H9 (cell line): ENCODE data around the gene DDTL. TPM values are rescaled to one million over a fixed set of nuclear protein-coding genes. Genes with fewer than 3 reads are reported as not detected.
"Not testable (repeated sequence)": the region's sequence is repeated elsewhere in the genome, so short reads cannot be mapped to it uniquely, and the experiment has no call there.

Source experiments
- DNase-seq: peaks from one replicate; pipeline ENCODE4 v3.0.0-alpha.2; 2017
- H2AFZ ChIP-seq: one replicate; pipeline ENCODE4 v1.6.1; 2013; ENCODE audit warnings: mild to moderate bottlenecking, low read length, control low read depth, moderate library complexity
- H2AK5ac ChIP-seq: 2 replicates; pipeline ENCODE4 v1.6.1; 2013; ENCODE audit warnings: low read length, control low read depth, mixed read lengths; ENCODE audit not compliant: insufficient read length
- H2BK120ac ChIP-seq: one replicate; pipeline ENCODE4 v1.6.1; 2013; ENCODE audit warnings: low read depth, mild to moderate bottlenecking, low read length, control low read depth, inconsistent platforms; ENCODE audit not compliant: poor library complexity, severe bottlenecking
- H2BK12ac ChIP-seq: 2 replicates; pipeline ENCODE4 v1.6.1; 2013; ENCODE audit warnings: low read length, control low read depth, mixed read lengths, low read depth; ENCODE audit not compliant: insufficient read length
- H2BK15ac ChIP-seq: 2 replicates; pipeline ENCODE4 v1.6.1; 2013; ENCODE audit warnings: low read depth, low read length, control low read depth
- H2BK20ac ChIP-seq: one replicate; pipeline ENCODE4 v1.6.1; 2013; ENCODE audit warnings: low read depth, mild to moderate bottlenecking, low read length, control low read depth, inconsistent platforms; ENCODE audit not compliant: poor library complexity, severe bottlenecking
- H2BK5ac ChIP-seq: 2 replicates; pipeline ENCODE4 v1.6.1; 2013; ENCODE audit warnings: low read length, control low read depth, mixed read lengths; ENCODE audit not compliant: insufficient read length
- H3K14ac ChIP-seq: 2 replicates; pipeline ENCODE4 v1.6.1; 2013; ENCODE audit warnings: low read length, control low read depth; ENCODE audit not compliant: insufficient read depth
- H3K18ac ChIP-seq: 2 replicates; pipeline ENCODE4 v1.6.1; 2013; ENCODE audit warnings: low read depth, mild to moderate bottlenecking, mixed read lengths, low read length, control low read depth; ENCODE audit not compliant: insufficient read length
- H3K23ac ChIP-seq: 2 replicates; pipeline ENCODE4 v1.6.1; 2013; ENCODE audit warnings: low read length, control low read depth, mixed read lengths, low read depth; ENCODE audit not compliant: insufficient read length
- H3K23me2 ChIP-seq: 2 replicates; pipeline ENCODE4 v1.6.1; 2013; ENCODE audit warnings: low read depth, mild to moderate bottlenecking, mixed read lengths, low read length, control low read depth; ENCODE audit not compliant: insufficient read length, poor library complexity, severe bottlenecking
- H3K27ac ChIP-seq: 2 replicates; pipeline ENCODE4 v1.5.1; 2013; ENCODE audit warnings: low read length, control low read depth, mixed read lengths, low read depth; ENCODE audit not compliant: insufficient read length
- H3K27me3 ChIP-seq: 2 replicates; pipeline ENCODE4 v1.6.1; 2013; ENCODE audit warnings: low read length, control low read depth, inconsistent platforms; ENCODE audit not compliant: insufficient read depth
- H3K4ac ChIP-seq: 2 replicates; pipeline ENCODE4 v1.6.1; 2013; ENCODE audit warnings: low read depth, mild to moderate bottlenecking, control low read depth, inconsistent platforms, low read length, moderate library complexity
- H3K4me1 ChIP-seq: 2 replicates; pipeline ENCODE4 v1.6.1; 2013; ENCODE audit warnings: low read length, control low read depth, inconsistent platforms; ENCODE audit not compliant: insufficient read depth
- H3K4me2 ChIP-seq: 2 replicates; pipeline ENCODE4 v1.6.1; 2013; ENCODE audit warnings: low read length, control low read depth, mixed read lengths; ENCODE audit not compliant: insufficient read length, insufficient read depth
- H3K56ac ChIP-seq: 2 replicates; pipeline ENCODE4 v1.6.1; 2013; ENCODE audit warnings: low read depth, mild to moderate bottlenecking, mixed read lengths, low read length, control low read depth; ENCODE audit not compliant: insufficient read length
- H3K79me1 ChIP-seq: 2 replicates; pipeline ENCODE4 v1.6.1; 2013; ENCODE audit warnings: low read depth, mild to moderate bottlenecking, moderate library complexity, low read length, control low read depth, inconsistent platforms; ENCODE audit not compliant: insufficient read depth, poor library complexity, severe bottlenecking
- H3K79me2 ChIP-seq: 2 replicates; pipeline ENCODE4 v1.6.1; 2013; ENCODE audit warnings: low read length, control low read depth, inconsistent platforms; ENCODE audit not compliant: insufficient read depth
- H3K9ac ChIP-seq: 2 replicates; pipeline ENCODE4 v1.6.1; 2013; ENCODE audit warnings: low read length, control low read depth, mixed read lengths; ENCODE audit not compliant: insufficient read length; ENCODE audit errors: extremely low read depth
- H3K9me3 ChIP-seq: one replicate; pipeline ENCODE4 v1.6.1; 2013; ENCODE audit warnings: low read depth, low read length, inconsistent platforms; ENCODE audit not compliant: control insufficient read depth
- H3T11ph ChIP-seq: one replicate; pipeline ENCODE4 v1.6.1; 2013; ENCODE audit warnings: mild to moderate bottlenecking, low read length, control low read depth, inconsistent platforms
- H4K20me1 ChIP-seq: one replicate; pipeline ENCODE4 v1.6.1; 2013; ENCODE audit not compliant: control insufficient read depth, insufficient read length, insufficient read depth
- H4K5ac ChIP-seq: 2 replicates; pipeline ENCODE4 v1.6.1; 2013; ENCODE audit warnings: low read depth, mild to moderate bottlenecking, mixed read lengths, low read length, control low read depth; ENCODE audit not compliant: insufficient read length
- H4K8ac ChIP-seq: replicated peaks from 2 replicates; pipeline ENCODE4 v1.6.1; 2013; ENCODE audit warnings: low read length, control low read depth, mixed read lengths, low read depth; ENCODE audit not compliant: insufficient read length
- H4K91ac ChIP-seq: 2 replicates; pipeline ENCODE4 v1.6.1; 2013; ENCODE audit warnings: low read depth, mild to moderate bottlenecking, moderate library complexity, mixed read lengths, low read length, control low read depth; ENCODE audit not compliant: insufficient read length
- H3K27ac Mint-ChIP-seq, 3 experiments: 2 replicates in 2 of 3; 3 replicates in 1 of 3; pipeline ENCODE4 v1.8.0; 2020 to 2021; ENCODE audit warnings: mixed read lengths in 3 of 3, mild to moderate bottlenecking in 1 of 3, moderate library complexity in 1 of 3
- H3K27me3 Mint-ChIP-seq: 2 replicates; pipeline ENCODE4 v1.8.0; 2021; ENCODE audit warnings: low read depth, mild to moderate bottlenecking, moderate library complexity, mixed read lengths
- H3K36me3 Mint-ChIP-seq, 3 experiments: 2 replicates in 2 of 3; 3 replicates in 1 of 3; pipeline ENCODE4 v1.8.0; 2020 to 2021; ENCODE audit warnings: low read depth in 3 of 3, mixed read lengths in 3 of 3; ENCODE audit not compliant: insufficient read depth in 1 of 3
- H3K4me1 Mint-ChIP-seq, 2 experiments: 2 replicates each; pipeline ENCODE4 v1.8.0; 2020; ENCODE audit warnings: mixed read lengths in 2 of 2
- H3K4me3 Mint-ChIP-seq, 2 experiments: 2 replicates in 1 of 2; 3 replicates in 1 of 2; pipeline ENCODE4 v1.8.0; 2020 to 2021; ENCODE audit warnings: mild to moderate bottlenecking in 2 of 2, mixed read lengths in 2 of 2, moderate library complexity in 1 of 2
- H3K9me3 Mint-ChIP-seq, 2 experiments: 2 replicates in 1 of 2; 3 replicates in 1 of 2; pipeline ENCODE4 v1.8.0; 2020; ENCODE audit warnings: mild to moderate bottlenecking in 2 of 2, mixed read lengths in 2 of 2, moderate library complexity in 1 of 2
- CTCF ChIP-seq: fragments of 200-600 bp; sonication (generic); conservative IDR thresholded peaks from 3 replicates; pipeline ENCODE4 v1.8.0; 2021; ENCODE audit warnings: antibody characterized with exemption, mild to moderate bottlenecking
- WGBS: extraction: QIAGEN DNeasy Blood & Tissue Kit; methylation state at CpG from one replicate; pipeline ENCODE4 v1.1.7; 2013; ENCODE audit warnings: missing lambda C conversion rate, low lambda C conversion rate, mixed read lengths; ENCODE audit not compliant: insufficient read length; ENCODE audit errors: extremely low coverage; 5-methylcytosine and 5-hydroxymethylcytosine counted together
- total RNA-seq: library from RNA; stranded (reverse); gene quantifications from 2 replicates; pipeline ENCODE4 v1.2.1, GENCODE V29; 2021

Gene DDTL
- total RNA-seq, 1 experiment from 2014 or later = not detected

GRCh38 chr22:23970816-23971486 is 4.3 kb downstream of the DDTL start:
- H3K4me1 Mint-ChIP-seq = no peaks in the 10 kb centered on the region

GRCh38 chr22:23971927-23972326 is 5.2 kb downstream of the DDTL start:
- not testable (repeated sequence) for H2BK15ac ChIP-seq, H2BK20ac ChIP-seq, H2BK12ac ChIP-seq, H3K9me3 ChIP-seq, H3K4me1 ChIP-seq, H3K23ac ChIP-seq, H3K14ac ChIP-seq, H3K4me2 ChIP-seq, H3K4me1 Mint-ChIP-seq, DNase-seq, H3K27ac ChIP-seq, H2AK5ac ChIP-seq, H2AFZ ChIP-seq, H3K18ac ChIP-seq, H4K20me1 ChIP-seq, H3K27me3 ChIP-seq, H3K9ac ChIP-seq, H3K27ac Mint-ChIP-seq, H4K5ac ChIP-seq, H4K8ac ChIP-seq, H3K23me2 ChIP-seq, H2BK120ac ChIP-seq, H3K4ac ChIP-seq, H3K79me1 ChIP-seq, H3K79me2 ChIP-seq, H3K56ac ChIP-seq, H4K91ac ChIP-seq, H3K9me3 Mint-ChIP-seq, H3T11ph ChIP-seq, H2BK5ac ChIP-seq, H3K27me3 Mint-ChIP-seq
- peaks cover 30 to 33% (median 31%) of the 10 kb centered on the region in 3 experiments for H3K36me3 Mint-ChIP-seq
- H3K4me3 Mint-ChIP-seq = peak overlapping the region; percentile 35 to 61; a peak in 2 of 5 replicates
- WGBS = no CpG with 5 or more reads among the region's 3 CpGs

More at GRCh38 chr22:23970816-23971486, 4.3 kb downstream of the DDTL start:
- no CpG with 5 or more reads among the region's 6 CpGs for WGBS
- Histone ChIP-seq H3K14ac (no peak overlapping the region), H2BK120ac (no peak overlapping the region), H3K23me2 (no peaks in the 10 kb centered on the region), H3K4ac (no peak overlapping the region), H2BK12ac (no peak overlapping the region), H2AK5ac (no peak overlapping the region), H3K27me3 (no peaks in the 10 kb centered on the region), H4K20me1 (peaks cover 3% of the 10 kb centered on the region), H3T11ph (no peak overlapping the region), H3K56ac (no peak overlapping the region), H2AFZ (no peak overlapping the region), H3K79me1 (no peaks in the 10 kb centered on the region), H3K27ac (no peak overlapping the region), H2BK5ac (no peak overlapping the region), H3K18ac (no peak overlapping the region), H3K23ac (no peak overlapping the region), H4K8ac (no peak overlapping the region), H3K79me2 (no peaks in the 10 kb centered on the region), H4K5ac (no peak overlapping the region), H2BK20ac (no peak overlapping the region), H3K9me3 (no peaks in the 10 kb centered on the region), H3K4me2 (no peak overlapping the region), H4K91ac (no peak overlapping the region), H2BK15ac (no peak overlapping the region), H3K4me1 (no peaks in the 10 kb centered on the region), H3K9ac (no peak overlapping the region)
- no peak for TF ChIP-seq CTCF
- H3K9me3 Mint-ChIP-seq = peaks cover 0 to 5% of the 10 kb centered on the region in 2 experiments; a peak in 2 of 5 replicates
- H3K27me3 Mint-ChIP-seq = no peaks in the 10 kb centered on the region
- DNase-seq = no peak
- no peak overlapping the region; a peak in 1 of 7 replicates for H3K27ac Mint-ChIP-seq
- peaks cover 30 to 33% (median 31%) of the 10 kb centered on the region in 3 experiments for H3K36me3 Mint-ChIP-seq
- no peak overlapping the region for H3K4me3 Mint-ChIP-seq
